Mucosa of descending colon (tissue), 3 donors: ENCODE data around the gene EFHD1. TPM values are rescaled to one million over a fixed set of nuclear protein-coding genes. Genes with fewer than 3 reads are reported as not detected.

Experiments used
- ATAC-seq: fragments of 200-7000 bp; cut with Tn5 transposase; one replicate; pipeline ENCODE4 v1.9.1; 2020; ENCODE audit warnings: mild to moderate bottlenecking, moderate library complexity
- DNase-seq, 3 donors: peaks; one replicate each; pipeline ENCODE4 v3.0.0-alpha.2; 2020
- H3K36me3 ChIP-seq: fragments of 200-600 bp; one replicate; pipeline ENCODE4 v1.8.0; 2021; ENCODE audit warnings: low read depth, mild to moderate bottlenecking
- H3K4me1 ChIP-seq: fragments of 200-600 bp; one replicate; pipeline ENCODE4 v1.8.0; 2021; ENCODE audit warnings: low read depth, mild to moderate bottlenecking
- H3K4me3 ChIP-seq: fragments of 200-600 bp; one replicate; pipeline ENCODE4 v1.8.0; 2021; ENCODE audit warnings: mild to moderate bottlenecking
- H3K9me3 ChIP-seq: fragments of 200-600 bp; one replicate; pipeline ENCODE4 v1.8.0; 2021; ENCODE audit warnings: mild to moderate bottlenecking
- CTCF ChIP-seq: fragments of 200-600 bp; IDR thresholded peaks from one replicate; pipeline ENCODE4 v1.8.0; 2022; ENCODE audit warnings: antibody characterized with exemption, mild to moderate bottlenecking
- intact Hi-C, 2 donors: fragments of 100-400 bp; cut with DNase I in 1 of 2; cut with micrococcal nuclease in 1 of 2; formaldehyde crosslinking; loops; one replicate each; pipeline versions ENCODE4 v1.11.0 to v1.11.1; 2022; cut with DNase I, micrococcal nuclease
- total RNA-seq, 3 donors: library from RNA; stranded (reverse); fragmentation: NEBNext Ultra II Directional in 2 of 3; extraction: Animal tissue kit (Norgen Biotek cat#: 25700) in 2 of 3; gene quantifications; one replicate each; pipeline versions ENCODE4 v1.2.1 to v1.2.4, GENCODE V29; 2021 to 2023
- donor health status: DM: no; HTN: no; CAD: no; lungs with moderate emphysema.
- donor health status: DM: no; HTN: no; CAD: no.
- donor health status: DM: no; HTN: yes; CAD: no.

EFHD1 gene
- total RNA-seq, 3 donors from 2014 or later: 2.2 to 4.8 (median 4.6) TPM

DNA sequence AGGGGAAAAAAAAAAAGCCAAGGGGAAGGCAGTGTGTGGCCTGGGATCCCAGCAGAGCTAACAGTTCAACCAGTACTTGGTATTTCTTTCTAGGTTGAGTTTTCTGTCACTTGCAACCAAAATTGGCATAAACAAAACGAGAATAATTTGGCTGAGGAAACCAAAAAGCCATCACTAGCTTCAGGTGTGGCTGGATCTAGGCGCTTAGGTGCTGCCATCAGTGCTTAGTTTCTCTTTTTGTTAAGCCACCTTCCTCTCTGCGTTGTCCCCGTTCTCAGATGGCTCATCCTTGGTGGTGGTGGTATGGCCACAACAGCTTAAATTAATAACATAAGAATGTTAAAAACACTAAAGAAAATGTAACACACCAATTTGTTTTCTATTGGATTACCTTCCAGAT lies 2.4 kb downstream of the EFHD1 start:
- H3K4me3 ChIP-seq: no peak overlapping the region
- peaks cover 10% of the 10 kb centered on the region for H3K4me1 ChIP-seq
- no peak for ATAC-seq
- H3K9me3 ChIP-seq: no peaks in the 10 kb centered on the region
- intact Hi-C loops: no loop called here
- no peak for TF ChIP-seq CTCF
- DNase-seq: no peak
- no peaks in the 10 kb centered on the region for H3K36me3 ChIP-seq

DNA sequence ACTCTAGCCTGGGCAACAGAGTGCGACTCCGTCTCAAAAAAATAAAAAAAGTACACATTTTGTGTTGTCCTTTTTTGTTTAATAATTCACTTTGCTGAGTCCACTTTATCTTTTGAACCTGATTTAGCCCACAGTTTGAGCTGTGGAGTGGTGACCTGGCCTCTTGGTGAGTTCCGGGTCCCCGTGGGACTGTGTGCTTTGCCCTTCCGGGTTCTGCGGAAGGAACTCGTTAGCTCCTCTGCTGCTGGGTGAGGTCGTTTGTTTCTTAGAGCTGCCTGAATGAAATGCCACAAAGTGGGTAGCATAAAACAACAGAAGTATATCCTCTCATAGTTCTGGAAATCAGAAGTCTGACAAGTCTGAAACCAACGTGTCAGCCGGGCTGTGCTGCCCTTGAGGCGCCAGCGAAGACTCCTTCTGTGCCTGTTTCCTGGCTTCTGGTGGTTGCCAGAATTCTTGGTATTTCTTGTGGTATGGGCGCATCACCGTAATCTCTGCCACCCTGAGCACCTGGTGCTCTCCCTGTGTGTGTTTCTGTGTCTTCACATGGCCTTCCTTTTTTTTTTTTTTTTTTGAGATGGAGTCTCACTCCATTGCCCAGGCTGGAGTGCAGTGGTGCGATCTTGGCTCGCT lies 3.5 kb downstream of the EFHD1 start:
- Histone ChIP-seq H3K9me3 (no peaks in the 10 kb centered on the region), H3K4me3 (no peak overlapping the region), H3K4me1 (peaks cover 10% of the 10 kb centered on the region), H3K36me3 (no peaks in the 10 kb centered on the region)
- DNase-seq (no peak), ATAC-seq (no peak)
- TF ChIP-seq CTCF: no peak
- intact Hi-C loops: no loop called here

DNA sequence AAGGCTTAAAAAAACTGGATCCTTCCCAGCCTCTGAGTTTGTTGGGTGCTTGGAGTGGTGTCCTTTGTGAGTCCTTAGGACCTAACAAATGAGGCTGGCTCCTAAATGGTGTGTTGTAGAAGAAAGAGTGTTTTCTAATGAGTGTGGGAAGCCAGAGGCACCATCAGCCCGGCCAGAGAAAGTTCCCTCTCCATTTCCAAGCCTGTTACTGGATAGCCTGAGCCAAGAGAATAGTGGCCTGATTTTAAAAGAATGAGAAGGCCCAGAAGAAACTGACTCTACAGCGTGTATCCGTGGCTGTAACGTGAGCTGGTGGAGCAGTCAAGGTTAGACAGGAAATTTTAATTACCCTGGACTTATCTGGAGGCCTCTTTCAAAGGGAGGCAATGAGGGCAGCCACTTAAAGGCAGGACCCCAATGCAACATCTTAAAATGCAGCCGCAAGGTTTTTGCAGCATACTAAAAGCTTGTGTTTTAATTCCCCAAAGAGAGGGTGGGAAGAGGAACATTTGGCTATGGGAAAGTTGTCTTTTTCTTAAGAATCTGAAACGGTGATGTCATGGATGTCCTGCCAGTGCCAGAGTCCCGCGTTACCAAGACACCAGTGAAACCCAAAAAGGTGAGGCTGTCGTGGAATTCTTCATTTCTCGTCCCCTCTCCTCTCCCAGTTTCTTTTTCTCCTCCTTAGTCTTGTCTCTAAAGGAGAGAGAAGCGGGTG lies 4.6 kb downstream of the EFHD1 start:
- TF ChIP-seq CTCF: no peak
- no peaks in the 10 kb centered on the region for H3K36me3 ChIP-seq
- DNase-seq: no peak
- H3K9me3 ChIP-seq: no peaks in the 10 kb centered on the region
- ATAC-seq: no peak
- peaks cover 5% of the 10 kb centered on the region for H3K4me1 ChIP-seq
- intact Hi-C loops: no loop called here
- no peak overlapping the region for H3K4me3 ChIP-seq

DNA sequence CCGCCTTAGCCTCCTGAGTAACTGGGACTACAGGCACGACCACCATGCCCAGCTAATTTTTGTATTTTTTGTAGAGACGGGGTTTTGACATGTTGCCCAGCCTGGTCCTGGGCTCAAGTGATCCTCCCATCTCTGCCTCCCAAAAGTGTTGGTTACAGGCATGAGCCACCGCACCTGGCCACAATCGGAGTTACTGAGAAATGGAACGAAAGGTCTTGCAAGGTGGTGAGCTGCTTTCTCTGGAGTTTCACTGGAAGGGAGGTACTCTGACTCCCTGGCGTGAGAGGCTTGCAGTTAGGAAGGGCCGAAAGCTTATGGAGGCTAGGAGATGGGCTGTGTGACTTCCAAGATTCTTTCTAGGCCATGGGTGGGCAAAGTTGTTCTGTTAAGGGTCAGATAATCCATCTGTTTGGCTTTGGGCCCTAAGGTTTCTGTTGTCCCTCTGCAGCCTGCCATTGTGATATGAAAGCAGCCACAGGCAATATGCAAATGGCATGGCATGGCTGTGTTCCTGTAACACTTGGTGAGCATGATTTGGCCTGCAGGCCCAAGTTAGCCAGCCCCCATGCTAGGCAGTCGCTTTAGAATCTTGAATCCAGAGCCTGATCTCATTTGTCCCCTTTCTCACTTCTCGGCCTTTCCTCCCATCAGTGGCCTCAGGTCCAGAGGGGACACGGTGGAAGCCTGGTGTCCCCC lies 7.9 kb downstream of the EFHD1 start:
- intact Hi-C loops: no loop called here
- no peak for DNase-seq
- no peak for ATAC-seq
- TF ChIP-seq CTCF: no peak
- no peak overlapping the region for H3K4me3 ChIP-seq
- H3K9me3 ChIP-seq: no peaks in the 10 kb centered on the region
- H3K36me3 ChIP-seq: no peaks in the 10 kb centered on the region
- H3K4me1 ChIP-seq: no peaks in the 10 kb centered on the region

- no peaks in the 10 kb centered on the region for H3K36me3 ChIP-seq
- H3K4me3 ChIP-seq: no peak overlapping the region
- intact Hi-C loops: no loop called here
- TF ChIP-seq CTCF: no peak
- no peaks in the 10 kb centered on the region for H3K9me3 ChIP-seq
- ATAC-seq: no peak
- no peak for DNase-seq
- H3K4me1 ChIP-seq: no peaks in the 10 kb centered on the region
These were observed 9.7 kb downstream of the EFHD1 start for GRCh38 chr2:232643147-232643425.
